H9 (cell line): ENCODE results near the gene LAMA5. TPM values are rescaled to one million over a fixed set of nuclear protein-coding genes. Genes with fewer than 3 reads are reported as not detected.
A peak's percentile ranks its signal among the peaks of the same experiment; 100 is the strongest.

Source experiments
- DNase-seq: peaks from one replicate; pipeline ENCODE4 v3.0.0-alpha.2; 2017
- H2AFZ ChIP-seq: one replicate; pipeline ENCODE4 v1.6.1; 2013; ENCODE audit warnings: mild to moderate bottlenecking, low read length, control low read depth, moderate library complexity
- H2AK5ac ChIP-seq: 2 replicates; pipeline ENCODE4 v1.6.1; 2013; ENCODE audit warnings: low read length, control low read depth, mixed read lengths; ENCODE audit not compliant: insufficient read length
- H2BK120ac ChIP-seq: one replicate; pipeline ENCODE4 v1.6.1; 2013; ENCODE audit warnings: low read depth, mild to moderate bottlenecking, low read length, control low read depth, inconsistent platforms; ENCODE audit not compliant: poor library complexity, severe bottlenecking
- H2BK12ac ChIP-seq: 2 replicates; pipeline ENCODE4 v1.6.1; 2013; ENCODE audit warnings: low read length, control low read depth, mixed read lengths, low read depth; ENCODE audit not compliant: insufficient read length
- H2BK15ac ChIP-seq: 2 replicates; pipeline ENCODE4 v1.6.1; 2013; ENCODE audit warnings: low read depth, low read length, control low read depth
- H2BK20ac ChIP-seq: one replicate; pipeline ENCODE4 v1.6.1; 2013; ENCODE audit warnings: low read depth, mild to moderate bottlenecking, low read length, control low read depth, inconsistent platforms; ENCODE audit not compliant: poor library complexity, severe bottlenecking
- H2BK5ac ChIP-seq: 2 replicates; pipeline ENCODE4 v1.6.1; 2013; ENCODE audit warnings: low read length, control low read depth, mixed read lengths; ENCODE audit not compliant: insufficient read length
- H3K14ac ChIP-seq: 2 replicates; pipeline ENCODE4 v1.6.1; 2013; ENCODE audit warnings: low read length, control low read depth; ENCODE audit not compliant: insufficient read depth
- H3K18ac ChIP-seq: 2 replicates; pipeline ENCODE4 v1.6.1; 2013; ENCODE audit warnings: low read depth, mild to moderate bottlenecking, mixed read lengths, low read length, control low read depth; ENCODE audit not compliant: insufficient read length
- H3K23ac ChIP-seq: 2 replicates; pipeline ENCODE4 v1.6.1; 2013; ENCODE audit warnings: low read length, control low read depth, mixed read lengths, low read depth; ENCODE audit not compliant: insufficient read length
- H3K23me2 ChIP-seq: 2 replicates; pipeline ENCODE4 v1.6.1; 2013; ENCODE audit warnings: low read depth, mild to moderate bottlenecking, mixed read lengths, low read length, control low read depth; ENCODE audit not compliant: insufficient read length, poor library complexity, severe bottlenecking
- H3K27ac ChIP-seq: 2 replicates; pipeline ENCODE4 v1.5.1; 2013; ENCODE audit warnings: low read length, control low read depth, mixed read lengths, low read depth; ENCODE audit not compliant: insufficient read length
- H3K27me3 ChIP-seq: 2 replicates; pipeline ENCODE4 v1.6.1; 2013; ENCODE audit warnings: low read length, control low read depth, inconsistent platforms; ENCODE audit not compliant: insufficient read depth
- H3K4ac ChIP-seq: 2 replicates; pipeline ENCODE4 v1.6.1; 2013; ENCODE audit warnings: low read depth, mild to moderate bottlenecking, control low read depth, inconsistent platforms, low read length, moderate library complexity
- H3K4me1 ChIP-seq: 2 replicates; pipeline ENCODE4 v1.6.1; 2013; ENCODE audit warnings: low read length, control low read depth, inconsistent platforms; ENCODE audit not compliant: insufficient read depth
- H3K4me2 ChIP-seq: 2 replicates; pipeline ENCODE4 v1.6.1; 2013; ENCODE audit warnings: low read length, control low read depth, mixed read lengths; ENCODE audit not compliant: insufficient read length, insufficient read depth
- H3K56ac ChIP-seq: 2 replicates; pipeline ENCODE4 v1.6.1; 2013; ENCODE audit warnings: low read depth, mild to moderate bottlenecking, mixed read lengths, low read length, control low read depth; ENCODE audit not compliant: insufficient read length
- H3K79me1 ChIP-seq: 2 replicates; pipeline ENCODE4 v1.6.1; 2013; ENCODE audit warnings: low read depth, mild to moderate bottlenecking, moderate library complexity, low read length, control low read depth, inconsistent platforms; ENCODE audit not compliant: insufficient read depth, poor library complexity, severe bottlenecking
- H3K79me2 ChIP-seq: 2 replicates; pipeline ENCODE4 v1.6.1; 2013; ENCODE audit warnings: low read length, control low read depth, inconsistent platforms; ENCODE audit not compliant: insufficient read depth
- H3K9ac ChIP-seq: 2 replicates; pipeline ENCODE4 v1.6.1; 2013; ENCODE audit warnings: low read length, control low read depth, mixed read lengths; ENCODE audit not compliant: insufficient read length; ENCODE audit errors: extremely low read depth
- H3K9me3 ChIP-seq: one replicate; pipeline ENCODE4 v1.6.1; 2013; ENCODE audit warnings: low read depth, low read length, inconsistent platforms; ENCODE audit not compliant: control insufficient read depth
- H3T11ph ChIP-seq: one replicate; pipeline ENCODE4 v1.6.1; 2013; ENCODE audit warnings: mild to moderate bottlenecking, low read length, control low read depth, inconsistent platforms
- H4K20me1 ChIP-seq: one replicate; pipeline ENCODE4 v1.6.1; 2013; ENCODE audit not compliant: control insufficient read depth, insufficient read length, insufficient read depth
- H4K5ac ChIP-seq: 2 replicates; pipeline ENCODE4 v1.6.1; 2013; ENCODE audit warnings: low read depth, mild to moderate bottlenecking, mixed read lengths, low read length, control low read depth; ENCODE audit not compliant: insufficient read length
- H4K8ac ChIP-seq: replicated peaks from 2 replicates; pipeline ENCODE4 v1.6.1; 2013; ENCODE audit warnings: low read length, control low read depth, mixed read lengths, low read depth; ENCODE audit not compliant: insufficient read length
- H4K91ac ChIP-seq: 2 replicates; pipeline ENCODE4 v1.6.1; 2013; ENCODE audit warnings: low read depth, mild to moderate bottlenecking, moderate library complexity, mixed read lengths, low read length, control low read depth; ENCODE audit not compliant: insufficient read length
- H3K27ac Mint-ChIP-seq, 3 experiments: 2 replicates in 2 of 3; 3 replicates in 1 of 3; pipeline ENCODE4 v1.8.0; 2020 to 2021; ENCODE audit warnings: mixed read lengths in 3 of 3, mild to moderate bottlenecking in 1 of 3, moderate library complexity in 1 of 3
- H3K27me3 Mint-ChIP-seq: 2 replicates; pipeline ENCODE4 v1.8.0; 2021; ENCODE audit warnings: low read depth, mild to moderate bottlenecking, moderate library complexity, mixed read lengths
- H3K36me3 Mint-ChIP-seq, 3 experiments: 2 replicates in 2 of 3; 3 replicates in 1 of 3; pipeline ENCODE4 v1.8.0; 2020 to 2021; ENCODE audit warnings: low read depth in 3 of 3, mixed read lengths in 3 of 3; ENCODE audit not compliant: insufficient read depth in 1 of 3
- H3K4me1 Mint-ChIP-seq, 2 experiments: 2 replicates each; pipeline ENCODE4 v1.8.0; 2020; ENCODE audit warnings: mixed read lengths in 2 of 2
- H3K4me3 Mint-ChIP-seq, 2 experiments: 2 replicates in 1 of 2; 3 replicates in 1 of 2; pipeline ENCODE4 v1.8.0; 2020 to 2021; ENCODE audit warnings: mild to moderate bottlenecking in 2 of 2, mixed read lengths in 2 of 2, moderate library complexity in 1 of 2
- H3K9me3 Mint-ChIP-seq, 2 experiments: 2 replicates in 1 of 2; 3 replicates in 1 of 2; pipeline ENCODE4 v1.8.0; 2020; ENCODE audit warnings: mild to moderate bottlenecking in 2 of 2, mixed read lengths in 2 of 2, moderate library complexity in 1 of 2
- WGBS: extraction: QIAGEN DNeasy Blood & Tissue Kit; methylation state at CpG from one replicate; pipeline ENCODE4 v1.1.7; 2013; ENCODE audit warnings: missing lambda C conversion rate, low lambda C conversion rate, mixed read lengths; ENCODE audit not compliant: insufficient read length; ENCODE audit errors: extremely low coverage; 5-methylcytosine and 5-hydroxymethylcytosine counted together
- total RNA-seq: library from RNA; stranded (reverse); gene quantifications from 2 replicates; pipeline ENCODE4 v1.2.1, GENCODE V29; 2021
- TF ChIP-seq, protein P1 (sequence below): fragments of 200-600 bp; sonication (generic); conservative IDR thresholded peaks from 3 replicates; pipeline ENCODE4 v1.8.0; 2021; ENCODE audit warnings: antibody characterized with exemption, mild to moderate bottlenecking

The LAMA5 gene
- total RNA-seq, 1 experiment from 2014 or later, result 200 TPM

DNA sequence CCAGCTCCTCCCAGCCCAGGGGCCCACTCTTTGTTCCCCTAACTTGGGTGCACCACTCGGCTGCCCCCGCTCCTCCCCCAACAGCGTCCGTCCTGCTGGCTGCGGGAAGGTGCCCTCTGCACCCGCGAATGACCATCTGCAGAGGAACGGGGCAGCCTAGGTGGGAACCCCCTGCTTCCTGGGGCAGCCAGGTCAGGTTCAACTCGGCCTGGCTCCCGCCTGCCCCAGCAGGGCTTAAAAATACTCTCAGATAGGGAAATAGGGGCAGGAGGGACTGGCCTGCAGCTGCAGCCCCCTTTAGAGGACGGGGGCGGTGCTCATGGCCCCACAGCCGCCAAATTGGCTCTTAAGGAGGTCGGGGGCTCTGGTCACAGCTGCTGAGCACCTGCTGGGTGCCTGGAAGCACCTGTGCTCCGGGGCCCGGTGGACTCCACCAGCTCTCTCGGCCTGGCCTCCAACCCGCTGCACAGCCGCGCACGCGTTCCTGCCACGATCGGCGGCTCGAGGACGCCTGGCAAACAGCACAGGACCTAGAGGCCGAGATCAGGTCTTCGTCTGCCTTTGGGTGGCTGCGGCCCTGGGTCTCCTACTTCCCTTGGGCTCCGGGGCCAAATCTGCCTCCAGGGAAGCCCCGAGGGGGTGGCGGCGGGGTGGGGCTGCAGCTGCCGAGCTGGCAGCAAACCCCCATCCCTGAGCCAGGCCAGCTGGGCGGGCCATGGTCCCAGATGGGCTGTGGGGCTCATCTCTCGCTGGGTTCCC is 700 bp upstream of the LAMA5 start:
- Histone ChIP-seq H3K79me2 (peaks cover 6% of the 10 kb centered on the region; the same call in 1 of the 2 replicates), H3K23me2 (peaks cover 17% of the 10 kb centered on the region), H3K14ac (peak overlapping the region; percentile 68), H3K9ac (no peak overlapping the region), H2BK120ac (no peak overlapping the region), H3K27ac (no peak overlapping the region), H3K18ac (peak overlapping the region; percentile 73), H2BK12ac (peak overlapping the region; percentile 35), H4K8ac (no peak overlapping the region), H3K9me3 (no peaks in the 10 kb centered on the region), H4K20me1 (no peaks in the 10 kb centered on the region), H3K4ac (no peak overlapping the region), H3K27me3 (no peaks in the 10 kb centered on the region), H3K4me1 (peaks cover 9% of the 10 kb centered on the region; the same call in 1 of the 2 replicates), H3T11ph (no peak overlapping the region), H2BK5ac (no peak overlapping the region), H2BK20ac (no peak overlapping the region), H3K56ac (no peak overlapping the region), H2AFZ (no peak overlapping the region), H3K4me2 (peak overlapping the region; percentile 59), H3K23ac (no peak overlapping the region), H2AK5ac (no peak overlapping the region), H2BK15ac (no peak overlapping the region), H4K91ac (no peak overlapping the region), H3K79me1 (peaks cover 3% of the 10 kb centered on the region), H4K5ac (no peak overlapping the region)
- peaks cover 26 to 43% of the 10 kb centered on the region in 2 experiments for H3K4me1 Mint-ChIP-seq
- peak overlapping the region in 1 of 3 experiments; percentile 47; a peak in 1 of 7 replicates for H3K27ac Mint-ChIP-seq
- peak; percentile 74 for DNase-seq
- no CpG with 5 or more reads among the region's 37 CpGs for WGBS
- peaks cover 0 to 2% of the 10 kb centered on the region in 2 experiments; a peak in 1 of 5 replicates for H3K9me3 Mint-ChIP-seq
- TF ChIP-seq, protein P1, sequence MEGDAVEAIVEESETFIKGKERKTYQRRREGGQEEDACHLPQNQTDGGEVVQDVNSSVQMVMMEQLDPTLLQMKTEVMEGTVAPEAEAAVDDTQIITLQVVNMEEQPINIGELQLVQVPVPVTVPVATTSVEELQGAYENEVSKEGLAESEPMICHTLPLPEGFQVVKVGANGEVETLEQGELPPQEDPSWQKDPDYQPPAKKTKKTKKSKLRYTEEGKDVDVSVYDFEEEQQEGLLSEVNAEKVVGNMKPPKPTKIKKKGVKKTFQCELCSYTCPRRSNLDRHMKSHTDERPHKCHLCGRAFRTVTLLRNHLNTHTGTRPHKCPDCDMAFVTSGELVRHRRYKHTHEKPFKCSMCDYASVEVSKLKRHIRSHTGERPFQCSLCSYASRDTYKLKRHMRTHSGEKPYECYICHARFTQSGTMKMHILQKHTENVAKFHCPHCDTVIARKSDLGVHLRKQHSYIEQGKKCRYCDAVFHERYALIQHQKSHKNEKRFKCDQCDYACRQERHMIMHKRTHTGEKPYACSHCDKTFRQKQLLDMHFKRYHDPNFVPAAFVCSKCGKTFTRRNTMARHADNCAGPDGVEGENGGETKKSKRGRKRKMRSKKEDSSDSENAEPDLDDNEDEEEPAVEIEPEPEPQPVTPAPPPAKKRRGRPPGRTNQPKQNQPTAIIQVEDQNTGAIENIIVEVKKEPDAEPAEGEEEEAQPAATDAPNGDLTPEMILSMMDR, result no peak
- H3K36me3 Mint-ChIP-seq, result no peaks in the 10 kb centered on the region
- no peaks in the 10 kb centered on the region; the same call in 1 of the 2 replicates for H3K27me3 Mint-ChIP-seq
- H3K4me3 Mint-ChIP-seq, result peak overlapping the region; percentile 58 to 77
